H9 (cell line): ENCODE data around the gene PGBD1. TPM values are rescaled to one million over a fixed set of nuclear protein-coding genes. Genes with fewer than 3 reads are reported as not detected.

Experiments
- DNase-seq: peaks from one replicate; pipeline ENCODE4 v3.0.0-alpha.2; 2017
- H2AFZ ChIP-seq: one replicate; pipeline ENCODE4 v1.6.1; 2013; ENCODE audit warnings: mild to moderate bottlenecking, low read length, control low read depth, moderate library complexity
- H2AK5ac ChIP-seq: 2 replicates; pipeline ENCODE4 v1.6.1; 2013; ENCODE audit warnings: low read length, control low read depth, mixed read lengths; ENCODE audit not compliant: insufficient read length
- H2BK120ac ChIP-seq: one replicate; pipeline ENCODE4 v1.6.1; 2013; ENCODE audit warnings: low read depth, mild to moderate bottlenecking, low read length, control low read depth, inconsistent platforms; ENCODE audit not compliant: poor library complexity, severe bottlenecking
- H2BK12ac ChIP-seq: 2 replicates; pipeline ENCODE4 v1.6.1; 2013; ENCODE audit warnings: low read length, control low read depth, mixed read lengths, low read depth; ENCODE audit not compliant: insufficient read length
- H2BK15ac ChIP-seq: 2 replicates; pipeline ENCODE4 v1.6.1; 2013; ENCODE audit warnings: low read depth, low read length, control low read depth
- H2BK20ac ChIP-seq: one replicate; pipeline ENCODE4 v1.6.1; 2013; ENCODE audit warnings: low read depth, mild to moderate bottlenecking, low read length, control low read depth, inconsistent platforms; ENCODE audit not compliant: poor library complexity, severe bottlenecking
- H2BK5ac ChIP-seq: 2 replicates; pipeline ENCODE4 v1.6.1; 2013; ENCODE audit warnings: low read length, control low read depth, mixed read lengths; ENCODE audit not compliant: insufficient read length
- H3K14ac ChIP-seq: 2 replicates; pipeline ENCODE4 v1.6.1; 2013; ENCODE audit warnings: low read length, control low read depth; ENCODE audit not compliant: insufficient read depth
- H3K18ac ChIP-seq: 2 replicates; pipeline ENCODE4 v1.6.1; 2013; ENCODE audit warnings: low read depth, mild to moderate bottlenecking, mixed read lengths, low read length, control low read depth; ENCODE audit not compliant: insufficient read length
- H3K23ac ChIP-seq: 2 replicates; pipeline ENCODE4 v1.6.1; 2013; ENCODE audit warnings: low read length, control low read depth, mixed read lengths, low read depth; ENCODE audit not compliant: insufficient read length
- H3K23me2 ChIP-seq: 2 replicates; pipeline ENCODE4 v1.6.1; 2013; ENCODE audit warnings: low read depth, mild to moderate bottlenecking, mixed read lengths, low read length, control low read depth; ENCODE audit not compliant: insufficient read length, poor library complexity, severe bottlenecking
- H3K27ac ChIP-seq: 2 replicates; pipeline ENCODE4 v1.5.1; 2013; ENCODE audit warnings: low read length, control low read depth, mixed read lengths, low read depth; ENCODE audit not compliant: insufficient read length
- H3K27me3 ChIP-seq: 2 replicates; pipeline ENCODE4 v1.6.1; 2013; ENCODE audit warnings: low read length, control low read depth, inconsistent platforms; ENCODE audit not compliant: insufficient read depth
- H3K4ac ChIP-seq: 2 replicates; pipeline ENCODE4 v1.6.1; 2013; ENCODE audit warnings: low read depth, mild to moderate bottlenecking, control low read depth, inconsistent platforms, low read length, moderate library complexity
- H3K4me1 ChIP-seq: 2 replicates; pipeline ENCODE4 v1.6.1; 2013; ENCODE audit warnings: low read length, control low read depth, inconsistent platforms; ENCODE audit not compliant: insufficient read depth
- H3K4me2 ChIP-seq: 2 replicates; pipeline ENCODE4 v1.6.1; 2013; ENCODE audit warnings: low read length, control low read depth, mixed read lengths; ENCODE audit not compliant: insufficient read length, insufficient read depth
- H3K56ac ChIP-seq: 2 replicates; pipeline ENCODE4 v1.6.1; 2013; ENCODE audit warnings: low read depth, mild to moderate bottlenecking, mixed read lengths, low read length, control low read depth; ENCODE audit not compliant: insufficient read length
- H3K79me1 ChIP-seq: 2 replicates; pipeline ENCODE4 v1.6.1; 2013; ENCODE audit warnings: low read depth, mild to moderate bottlenecking, moderate library complexity, low read length, control low read depth, inconsistent platforms; ENCODE audit not compliant: insufficient read depth, poor library complexity, severe bottlenecking
- H3K79me2 ChIP-seq: 2 replicates; pipeline ENCODE4 v1.6.1; 2013; ENCODE audit warnings: low read length, control low read depth, inconsistent platforms; ENCODE audit not compliant: insufficient read depth
- H3K9ac ChIP-seq: 2 replicates; pipeline ENCODE4 v1.6.1; 2013; ENCODE audit warnings: low read length, control low read depth, mixed read lengths; ENCODE audit not compliant: insufficient read length; ENCODE audit errors: extremely low read depth
- H3K9me3 ChIP-seq: one replicate; pipeline ENCODE4 v1.6.1; 2013; ENCODE audit warnings: low read depth, low read length, inconsistent platforms; ENCODE audit not compliant: control insufficient read depth
- H3T11ph ChIP-seq: one replicate; pipeline ENCODE4 v1.6.1; 2013; ENCODE audit warnings: mild to moderate bottlenecking, low read length, control low read depth, inconsistent platforms
- H4K20me1 ChIP-seq: one replicate; pipeline ENCODE4 v1.6.1; 2013; ENCODE audit not compliant: control insufficient read depth, insufficient read length, insufficient read depth
- H4K5ac ChIP-seq: 2 replicates; pipeline ENCODE4 v1.6.1; 2013; ENCODE audit warnings: low read depth, mild to moderate bottlenecking, mixed read lengths, low read length, control low read depth; ENCODE audit not compliant: insufficient read length
- H4K8ac ChIP-seq: replicated peaks from 2 replicates; pipeline ENCODE4 v1.6.1; 2013; ENCODE audit warnings: low read length, control low read depth, mixed read lengths, low read depth; ENCODE audit not compliant: insufficient read length
- H4K91ac ChIP-seq: 2 replicates; pipeline ENCODE4 v1.6.1; 2013; ENCODE audit warnings: low read depth, mild to moderate bottlenecking, moderate library complexity, mixed read lengths, low read length, control low read depth; ENCODE audit not compliant: insufficient read length
- H3K27ac Mint-ChIP-seq, 3 experiments: 2 replicates in 2 of 3; 3 replicates in 1 of 3; pipeline ENCODE4 v1.8.0; 2020 to 2021; ENCODE audit warnings: mixed read lengths in 3 of 3, mild to moderate bottlenecking in 1 of 3, moderate library complexity in 1 of 3
- H3K27me3 Mint-ChIP-seq: 2 replicates; pipeline ENCODE4 v1.8.0; 2021; ENCODE audit warnings: low read depth, mild to moderate bottlenecking, moderate library complexity, mixed read lengths
- H3K36me3 Mint-ChIP-seq, 3 experiments: 2 replicates in 2 of 3; 3 replicates in 1 of 3; pipeline ENCODE4 v1.8.0; 2020 to 2021; ENCODE audit warnings: low read depth in 3 of 3, mixed read lengths in 3 of 3; ENCODE audit not compliant: insufficient read depth in 1 of 3
- H3K4me1 Mint-ChIP-seq, 2 experiments: 2 replicates each; pipeline ENCODE4 v1.8.0; 2020; ENCODE audit warnings: mixed read lengths in 2 of 2
- H3K4me3 Mint-ChIP-seq, 2 experiments: 2 replicates in 1 of 2; 3 replicates in 1 of 2; pipeline ENCODE4 v1.8.0; 2020 to 2021; ENCODE audit warnings: mild to moderate bottlenecking in 2 of 2, mixed read lengths in 2 of 2, moderate library complexity in 1 of 2
- H3K9me3 Mint-ChIP-seq, 2 experiments: 2 replicates in 1 of 2; 3 replicates in 1 of 2; pipeline ENCODE4 v1.8.0; 2020; ENCODE audit warnings: mild to moderate bottlenecking in 2 of 2, mixed read lengths in 2 of 2, moderate library complexity in 1 of 2
- CTCF ChIP-seq: fragments of 200-600 bp; sonication (generic); conservative IDR thresholded peaks from 3 replicates; pipeline ENCODE4 v1.8.0; 2021; ENCODE audit warnings: antibody characterized with exemption, mild to moderate bottlenecking
- WGBS: extraction: QIAGEN DNeasy Blood & Tissue Kit; methylation state at CpG from one replicate; pipeline ENCODE4 v1.1.7; 2013; ENCODE audit warnings: missing lambda C conversion rate, low lambda C conversion rate, mixed read lengths; ENCODE audit not compliant: insufficient read length; ENCODE audit errors: extremely low coverage; 5-methylcytosine and 5-hydroxymethylcytosine counted together
- total RNA-seq: library from RNA; stranded (reverse); gene quantifications from 2 replicates; pipeline ENCODE4 v1.2.1, GENCODE V29; 2021

Gene PGBD1
- total RNA-seq, 1 experiment from 2014 or later = 10.1 TPM

DNA sequence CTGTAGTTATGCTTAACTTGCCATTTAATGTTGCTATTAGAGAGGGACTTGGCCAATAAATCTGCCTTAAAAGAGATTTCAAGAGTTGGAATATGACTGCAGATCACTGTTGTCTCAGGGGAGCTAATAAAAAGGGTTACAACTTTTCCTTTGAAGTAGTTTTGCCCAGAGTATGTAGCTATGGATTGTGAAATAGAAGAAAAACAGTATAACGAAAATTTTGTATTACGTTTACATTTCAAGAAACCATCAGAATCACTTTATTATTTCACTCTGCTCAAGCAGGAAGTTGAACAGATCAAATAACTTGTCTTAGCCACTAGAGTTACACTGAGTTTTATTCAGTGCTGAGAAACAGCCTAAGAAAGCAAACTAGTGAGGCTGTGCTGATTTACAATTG, 17.4 kb upstream of the PGBD1 start:
- Histone ChIP-seq H4K8ac (no peak overlapping the region), H3K23me2 (peaks cover 4% of the 10 kb centered on the region), H3K14ac (no peak overlapping the region), H4K5ac (no peak overlapping the region), H3K18ac (no peak overlapping the region), H2AK5ac (no peak overlapping the region), H3K4me1 (no peaks in the 10 kb centered on the region), H3K79me1 (no peaks in the 10 kb centered on the region), H3K23ac (no peak overlapping the region), H2BK120ac (no peak overlapping the region), H4K20me1 (no peaks in the 10 kb centered on the region), H3K56ac (no peak overlapping the region), H3K27me3 (no peaks in the 10 kb centered on the region), H2BK15ac (no peak overlapping the region), H3T11ph (no peak overlapping the region), H3K79me2 (no peaks in the 10 kb centered on the region; the same call in 1 of the 2 replicates), H2BK5ac (no peak overlapping the region), H3K4ac (no peak overlapping the region), H2BK20ac (no peak overlapping the region), H4K91ac (no peak overlapping the region), H3K9me3 (no peaks in the 10 kb centered on the region), H3K27ac (no peak overlapping the region), H2BK12ac (no peak overlapping the region), H3K9ac (no peak overlapping the region), H2AFZ (no peak overlapping the region), H3K4me2 (no peak overlapping the region)
- TF ChIP-seq CTCF = no peak
- no peak overlapping the region for H3K4me3 Mint-ChIP-seq
- no peaks in the 10 kb centered on the region for H3K36me3 Mint-ChIP-seq
- H3K4me1 Mint-ChIP-seq = no peaks in the 10 kb centered on the region; a peak in 1 of 4 replicates
- WGBS = no CpG with 5 or more reads among the region's 2 CpGs
- H3K27ac Mint-ChIP-seq = no peak overlapping the region
- DNase-seq = no peak
- H3K9me3 Mint-ChIP-seq = no peaks in the 10 kb centered on the region
- peaks cover 11% of the 10 kb centered on the region for H3K27me3 Mint-ChIP-seq
